Measurements from ENCODE around the gene CCDC158.

The CCDC158 gene

DNA sequence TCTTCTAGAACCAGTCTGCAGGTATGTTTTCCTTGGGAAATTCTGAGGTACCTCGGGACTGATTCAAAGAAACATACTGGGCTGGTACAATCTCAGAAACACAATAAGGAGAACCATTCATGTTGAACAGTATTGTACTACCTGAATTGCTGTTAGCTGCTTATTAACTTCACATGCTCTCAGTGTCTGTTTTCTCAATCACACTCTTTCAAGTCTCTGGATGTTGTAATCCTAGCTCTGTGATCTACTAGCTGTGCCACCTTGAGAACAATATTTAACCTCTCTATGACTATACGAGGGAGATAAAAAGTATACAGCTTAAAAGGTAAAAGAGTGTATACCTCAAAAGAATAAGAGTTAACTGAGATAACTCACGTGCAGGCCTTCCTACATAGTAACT lies 10.3 kb downstream of the CCDC158 start:
- TF ChIP-seq YY1 (IDR thresholded peaks at IDR 0.05; ENCODE audit: low read depth) = no peak
- TF ChIP-seq, protein P1, sequence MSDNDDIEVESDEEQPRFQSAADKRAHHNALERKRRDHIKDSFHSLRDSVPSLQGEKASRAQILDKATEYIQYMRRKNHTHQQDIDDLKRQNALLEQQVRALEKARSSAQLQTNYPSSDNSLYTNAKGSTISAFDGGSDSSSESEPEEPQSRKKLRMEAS (IDR thresholded peaks at IDR 0.05) = no peak
- TF ChIP-seq, protein P2, sequence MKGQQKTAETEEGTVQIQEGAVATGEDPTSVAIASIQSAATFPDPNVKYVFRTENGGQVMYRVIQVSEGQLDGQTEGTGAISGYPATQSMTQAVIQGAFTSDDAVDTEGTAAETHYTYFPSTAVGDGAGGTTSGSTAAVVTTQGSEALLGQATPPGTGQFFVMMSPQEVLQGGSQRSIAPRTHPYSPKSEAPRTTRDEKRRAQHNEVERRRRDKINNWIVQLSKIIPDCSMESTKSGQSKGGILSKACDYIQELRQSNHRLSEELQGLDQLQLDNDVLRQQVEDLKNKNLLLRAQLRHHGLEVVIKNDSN (IDR thresholded peaks at IDR 0.05) = no peak

DNA sequence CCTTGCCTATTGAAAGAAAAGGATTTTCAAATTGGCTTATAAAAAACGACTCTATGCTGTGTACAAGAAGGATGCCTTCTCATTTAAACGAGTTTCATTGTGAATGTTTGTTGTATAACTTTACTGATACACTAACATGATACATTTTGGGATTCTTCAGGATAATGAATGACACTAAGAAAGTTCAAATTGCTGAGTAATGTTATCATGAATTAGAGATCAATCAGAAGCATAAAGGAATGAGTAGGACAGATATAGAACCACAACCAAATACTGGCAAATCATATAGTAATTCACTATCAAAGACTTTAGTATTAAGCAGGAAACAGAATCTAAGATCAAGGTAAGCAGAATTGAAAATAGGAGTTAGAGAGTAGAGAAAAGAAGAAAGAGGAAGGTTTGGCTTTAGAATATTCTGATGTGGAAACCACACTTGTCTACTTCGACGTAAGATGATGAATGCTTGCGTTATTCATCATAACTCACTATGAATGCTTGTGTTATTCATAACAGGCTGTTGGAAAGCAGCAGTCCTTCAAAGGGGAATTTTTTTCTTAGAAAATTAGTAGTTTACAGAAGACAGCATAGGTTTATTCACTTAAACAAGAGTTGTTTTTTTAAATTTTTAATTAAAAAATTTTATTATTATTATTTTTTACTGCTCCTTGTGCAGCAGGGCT lies 13.4 kb downstream of the CCDC158 start:
- TF ChIP-seq EGR1 (IDR thresholded peaks at IDR 0.05) = no peak

DNA sequence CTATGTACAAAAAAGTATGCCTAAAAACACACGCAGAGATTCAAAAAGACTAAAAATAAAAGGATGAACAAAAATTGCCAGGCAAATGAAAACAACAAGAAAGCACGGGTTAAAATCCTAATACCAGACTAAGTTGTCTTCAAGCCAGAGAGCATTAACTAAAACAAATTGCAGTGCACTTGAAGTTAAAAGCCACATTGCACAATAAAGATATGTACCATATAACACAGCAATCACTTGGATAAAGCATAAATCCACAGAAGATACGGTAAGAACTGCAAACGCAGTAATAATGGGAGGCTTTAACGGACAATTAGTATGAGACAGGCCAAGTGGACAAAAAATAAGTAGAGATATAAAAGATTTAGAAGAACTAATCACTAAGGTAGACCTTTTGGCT lies 14.9 kb downstream of the CCDC158 start:
- no peak for TF ChIP-seq EGR1 (IDR thresholded peaks at IDR 0.05)
- TF ChIP-seq CREB1 (IDR thresholded peaks at IDR 0.05; ENCODE audit: low read depth) = no peak
- no peak for TF ChIP-seq RAD21 (IDR thresholded peaks at IDR 0.05; ENCODE audit: low read depth)
- no peak for TF ChIP-seq EP300 (IDR thresholded peaks at IDR 0.05; ENCODE audit: borderline replicate concordance)
- TF ChIP-seq CEBPB (IDR thresholded peaks at IDR 0.05) = no peak
- no peak for TF ChIP-seq NFIC (IDR thresholded peaks at IDR 0.05)
- TF ChIP-seq YY1 (IDR thresholded peaks at IDR 0.05; ENCODE audit: low read depth) = no peak
- no peak for TF ChIP-seq TCF12 (IDR thresholded peaks at IDR 0.05; ENCODE audit: low read depth)
- no peak for TF ChIP-seq TAF1 (IDR thresholded peaks at IDR 0.05; ENCODE audit: low read depth)
- TF ChIP-seq FOXM1 (IDR thresholded peaks at IDR 0.05; ENCODE audit: borderline replicate concordance, low read depth) = no peak
- TF ChIP-seq, protein P2 (IDR thresholded peaks at IDR 0.05) = no peak
- TF ChIP-seq TEAD4 (IDR thresholded peaks at IDR 0.05) = no peak
- TF ChIP-seq, protein P1 (IDR thresholded peaks at IDR 0.05) = no peak
- no peak for TF ChIP-seq ZBTB7A (IDR thresholded peaks at IDR 0.05; ENCODE audit: low read depth)
- TF ChIP-seq, protein P3, sequence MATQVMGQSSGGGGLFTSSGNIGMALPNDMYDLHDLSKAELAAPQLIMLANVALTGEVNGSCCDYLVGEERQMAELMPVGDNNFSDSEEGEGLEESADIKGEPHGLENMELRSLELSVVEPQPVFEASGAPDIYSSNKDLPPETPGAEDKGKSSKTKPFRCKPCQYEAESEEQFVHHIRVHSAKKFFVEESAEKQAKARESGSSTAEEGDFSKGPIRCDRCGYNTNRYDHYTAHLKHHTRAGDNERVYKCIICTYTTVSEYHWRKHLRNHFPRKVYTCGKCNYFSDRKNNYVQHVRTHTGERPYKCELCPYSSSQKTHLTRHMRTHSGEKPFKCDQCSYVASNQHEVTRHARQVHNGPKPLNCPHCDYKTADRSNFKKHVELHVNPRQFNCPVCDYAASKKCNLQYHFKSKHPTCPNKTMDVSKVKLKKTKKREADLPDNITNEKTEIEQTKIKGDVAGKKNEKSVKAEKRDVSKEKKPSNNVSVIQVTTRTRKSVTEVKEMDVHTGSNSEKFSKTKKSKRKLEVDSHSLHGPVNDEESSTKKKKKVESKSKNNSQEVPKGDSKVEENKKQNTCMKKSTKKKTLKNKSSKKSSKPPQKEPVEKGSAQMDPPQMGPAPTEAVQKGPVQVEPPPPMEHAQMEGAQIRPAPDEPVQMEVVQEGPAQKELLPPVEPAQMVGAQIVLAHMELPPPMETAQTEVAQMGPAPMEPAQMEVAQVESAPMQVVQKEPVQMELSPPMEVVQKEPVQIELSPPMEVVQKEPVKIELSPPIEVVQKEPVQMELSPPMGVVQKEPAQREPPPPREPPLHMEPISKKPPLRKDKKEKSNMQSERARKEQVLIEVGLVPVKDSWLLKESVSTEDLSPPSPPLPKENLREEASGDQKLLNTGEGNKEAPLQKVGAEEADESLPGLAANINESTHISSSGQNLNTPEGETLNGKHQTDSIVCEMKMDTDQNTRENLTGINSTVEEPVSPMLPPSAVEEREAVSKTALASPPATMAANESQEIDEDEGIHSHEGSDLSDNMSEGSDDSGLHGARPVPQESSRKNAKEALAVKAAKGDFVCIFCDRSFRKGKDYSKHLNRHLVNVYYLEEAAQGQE (IDR thresholded peaks at IDR 0.05; ENCODE audit: low read depth) = no peak

DNA sequence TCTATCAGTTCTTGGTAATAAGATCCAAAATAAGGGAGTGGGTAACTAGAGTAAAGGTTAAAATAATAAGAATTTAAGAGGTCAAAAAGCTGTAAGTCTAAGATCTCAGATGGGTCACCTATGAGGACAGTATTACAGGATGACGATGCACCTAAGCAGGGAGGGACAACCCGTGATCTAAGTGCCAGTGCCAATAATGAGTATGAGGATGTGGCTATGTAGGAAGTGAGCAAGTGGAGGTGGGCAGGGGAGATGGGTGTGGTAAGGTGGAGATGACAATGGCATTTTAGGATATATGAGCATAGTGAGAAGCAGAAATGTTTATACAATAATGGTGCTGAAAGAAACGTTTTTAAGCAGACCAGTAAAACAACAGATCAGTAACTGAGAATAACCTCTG lies 19.3 kb downstream of the CCDC158 start:
- no peak for TF ChIP-seq CEBPB (IDR thresholded peaks at IDR 0.05)
- no peak for TF ChIP-seq TCF12 (IDR thresholded peaks at IDR 0.05; ENCODE audit: low read depth)
- TF ChIP-seq, protein P2 (IDR thresholded peaks at IDR 0.05) = no peak
- TF ChIP-seq YY1 (IDR thresholded peaks at IDR 0.05; ENCODE audit: low read depth) = no peak
- TF ChIP-seq, protein P1 (IDR thresholded peaks at IDR 0.05) = no peak
- TF ChIP-seq EGR1 (IDR thresholded peaks at IDR 0.05) = no peak
- no peak for TF ChIP-seq NFIC (IDR thresholded peaks at IDR 0.05)
- no peak for TF ChIP-seq FOXM1 (IDR thresholded peaks at IDR 0.05; ENCODE audit: borderline replicate concordance, low read depth)
- TF ChIP-seq ZBTB7A (IDR thresholded peaks at IDR 0.05; ENCODE audit: low read depth) = no peak
- no peak for TF ChIP-seq TAF1 (IDR thresholded peaks at IDR 0.05; ENCODE audit: low read depth)
- TF ChIP-seq CREB1 (IDR thresholded peaks at IDR 0.05; ENCODE audit: low read depth) = no peak

DNA sequence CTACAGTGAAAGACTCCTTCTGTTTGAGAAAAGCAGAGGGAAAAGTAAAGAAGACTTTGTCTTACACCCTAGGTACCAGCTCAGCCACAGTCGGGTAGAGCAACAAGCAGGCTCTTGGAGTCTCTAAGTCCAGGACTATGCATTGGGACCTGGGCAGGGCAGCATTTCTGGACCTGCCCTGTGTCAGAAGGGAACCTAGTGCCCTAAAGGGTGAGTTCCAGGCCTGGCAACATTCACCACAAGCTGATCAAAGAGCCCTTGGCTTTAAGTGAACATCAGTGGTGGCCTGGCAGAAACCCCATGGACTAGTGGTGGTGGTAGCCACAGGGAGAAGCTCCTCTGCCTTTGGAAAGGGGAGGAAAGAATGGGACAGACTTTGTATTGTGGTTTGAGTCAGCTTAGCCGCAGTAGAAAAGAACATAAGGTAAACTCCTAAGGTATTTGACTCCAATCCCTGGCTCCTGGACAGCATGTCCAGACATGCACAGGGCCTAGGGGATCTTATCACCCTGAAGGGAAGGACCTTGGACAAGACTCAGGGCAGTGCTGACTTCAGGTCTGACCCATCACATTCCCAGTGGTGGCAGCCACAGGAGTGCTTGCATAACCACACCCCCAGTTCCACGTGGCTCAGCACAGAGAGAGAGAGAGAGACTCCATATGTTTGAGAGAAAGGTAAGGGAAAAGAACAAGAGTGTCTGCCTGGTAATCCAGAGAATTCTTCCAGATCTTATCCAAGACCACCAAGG lies 32.6 kb downstream of the CCDC158 start:
- TF ChIP-seq EP300 (IDR thresholded peaks at IDR 0.05; ENCODE audit: borderline replicate concordance) (no peak), TCF12 (IDR thresholded peaks at IDR 0.05; ENCODE audit: low read depth) (no peak), TEAD4 (IDR thresholded peaks at IDR 0.05) (no peak)
- TF ChIP-seq, protein P3 (IDR thresholded peaks at IDR 0.05; ENCODE audit: low read depth) = no peak
